Naive thymus-derived CD4-positive, alpha-beta T cell (primary cell): ENCODE results near the gene LPCAT1. TPM values are rescaled to one million over a fixed set of nuclear protein-coding genes. Genes with fewer than 3 reads are reported as not detected.
"Not testable (repeated sequence)": the region's sequence is repeated elsewhere in the genome, so short reads cannot be mapped to it uniquely, and the experiment has no call there.

ENCODE experiments used
- ATAC-seq: fragments of 150-1000 bp; cut with Tn5 transposase; 2 replicates; pipeline ENCODE4 v1.10.0; 2021; ENCODE audit warnings: mild to moderate bottlenecking, moderate library complexity
- CTCF ChIA-PET: fragments of 350-600 bp; sonication (Branson Sonifier 250); formaldehyde crosslinking; loops from one replicate; lab custom pipeline; 2021; ENCODE audit warnings: antibody characterized with exemption; lab: Charles Lee
- POLR2A ChIA-PET: fragments of 350-600 bp; sonication (Branson Sonifier 250); formaldehyde crosslinking; loops from one replicate; lab custom pipeline; 2021; ENCODE audit warnings: antibody characterized with exemption, inconsistent platforms; lab: Charles Lee
- DNase-seq, 9 donors: peaks; one replicate each; pipeline versions ENCODE4 v3.0.0 to v3.0.0-alpha.2; 2020 to 2022; ENCODE audit warnings: mixed read lengths in 1 of 9
- H3K27ac ChIP-seq: one replicate; pipeline ENCODE4 v1.7.0; 2013; ENCODE audit warnings: mild to moderate bottlenecking, low read depth, low read length, moderate library complexity
- H3K27me3 ChIP-seq, 2 donors: one replicate each; pipeline ENCODE4 v1.7.0; 2013; ENCODE audit warnings: low read length in 2 of 2, mild to moderate bottlenecking in 2 of 2, moderate library complexity in 2 of 2; ENCODE audit not compliant: control insufficient read depth in 2 of 2, insufficient read depth in 2 of 2
- H3K36me3 ChIP-seq, 3 experiments: 1 replicate in 2 of 3; 2 replicates in 1 of 3; pipeline ENCODE4 v1.7.0; 2013; ENCODE audit warnings: low read length in 3 of 3, mild to moderate bottlenecking in 3 of 3, moderate library complexity in 1 of 3; ENCODE audit not compliant: insufficient read depth in 3 of 3, control insufficient read depth in 2 of 3
- H3K4me1 ChIP-seq, 2 donors: one replicate each; pipeline ENCODE4 v1.7.0; 2013; ENCODE audit warnings: low read length in 2 of 2, mild to moderate bottlenecking in 2 of 2, moderate library complexity in 1 of 2; ENCODE audit not compliant: control insufficient read depth in 2 of 2, insufficient read depth in 2 of 2
- H3K4me3 ChIP-seq: 2 replicates; pipeline ENCODE4 v1.7.0; 2013; ENCODE audit warnings: mild to moderate bottlenecking, low read length
- H3K9me3 ChIP-seq, 3 experiments: 1 replicate in 2 of 3; 2 replicates in 1 of 3; pipeline ENCODE4 v1.7.0; 2013; ENCODE audit warnings: low read length in 3 of 3; ENCODE audit not compliant: control insufficient read depth in 2 of 3
- H3K27ac Mint-ChIP-seq, 9 donors: one replicate each; pipeline ENCODE4 v1.8.0; 2020 to 2022; ENCODE audit warnings: mixed read lengths in 9 of 9, mild to moderate bottlenecking in 8 of 9, moderate library complexity in 5 of 9, inconsistent platforms in 2 of 9
- H3K27me3 Mint-ChIP-seq, 5 donors: one replicate each; pipeline ENCODE4 v1.8.0; 2021 to 2022; ENCODE audit warnings: mixed read lengths in 5 of 5, mild to moderate bottlenecking in 1 of 5
- H3K36me3 Mint-ChIP-seq, 5 donors: one replicate each; pipeline ENCODE4 v1.8.0; 2020 to 2022; ENCODE audit warnings: mixed read lengths in 5 of 5, mild to moderate bottlenecking in 3 of 5, inconsistent platforms in 1 of 5
- H3K4me1 Mint-ChIP-seq, 7 donors: one replicate each; pipeline ENCODE4 v1.8.0; 2020 to 2022; ENCODE audit warnings: mixed read lengths in 7 of 7, mild to moderate bottlenecking in 3 of 7, inconsistent platforms in 1 of 7
- H3K4me3 Mint-ChIP-seq, 10 donors: one replicate each; pipeline ENCODE4 v1.8.0; 2020 to 2022; ENCODE audit warnings: mild to moderate bottlenecking in 10 of 10, mixed read lengths in 10 of 10, moderate library complexity in 6 of 10, inconsistent platforms in 2 of 10
- H3K9me3 Mint-ChIP-seq, 11 donors: one replicate each; pipeline ENCODE4 v1.8.0; 2020 to 2022; ENCODE audit warnings: mixed read lengths in 11 of 11, mild to moderate bottlenecking in 4 of 11, inconsistent platforms in 1 of 11, moderate library complexity in 1 of 11
- intact Hi-C, 2 donors: fragments of 100-400 bp; cut with micrococcal nuclease; formaldehyde crosslinking; loops; one replicate each; pipeline ENCODE4 v1.15.1; 2023
- polyA plus RNA-seq, 2 donors: library from polyadenylated mRNA; unstranded; fragments of 300-500 nt; fragmentation: Illumina TruSeq; gene quantifications; one replicate each; pipeline ENCODE4 v1.2.3, GENCODE V29; 2021
- total RNA-seq, 6 experiments: library from RNA in 5 of 6; stranded (reverse) in 5 of 6; gene quantifications; 1 replicate in 5 of 6; 2 replicates in 1 of 6; pipeline ENCODE4 v1.2.3 and lab custom pipeline; 2021 to 2026

The LPCAT1 gene
- total and polyA plus RNA-seq, 7 experiments from 2014 or later = 9.9 to 89.4 (median 40.9) TPM

DNA sequence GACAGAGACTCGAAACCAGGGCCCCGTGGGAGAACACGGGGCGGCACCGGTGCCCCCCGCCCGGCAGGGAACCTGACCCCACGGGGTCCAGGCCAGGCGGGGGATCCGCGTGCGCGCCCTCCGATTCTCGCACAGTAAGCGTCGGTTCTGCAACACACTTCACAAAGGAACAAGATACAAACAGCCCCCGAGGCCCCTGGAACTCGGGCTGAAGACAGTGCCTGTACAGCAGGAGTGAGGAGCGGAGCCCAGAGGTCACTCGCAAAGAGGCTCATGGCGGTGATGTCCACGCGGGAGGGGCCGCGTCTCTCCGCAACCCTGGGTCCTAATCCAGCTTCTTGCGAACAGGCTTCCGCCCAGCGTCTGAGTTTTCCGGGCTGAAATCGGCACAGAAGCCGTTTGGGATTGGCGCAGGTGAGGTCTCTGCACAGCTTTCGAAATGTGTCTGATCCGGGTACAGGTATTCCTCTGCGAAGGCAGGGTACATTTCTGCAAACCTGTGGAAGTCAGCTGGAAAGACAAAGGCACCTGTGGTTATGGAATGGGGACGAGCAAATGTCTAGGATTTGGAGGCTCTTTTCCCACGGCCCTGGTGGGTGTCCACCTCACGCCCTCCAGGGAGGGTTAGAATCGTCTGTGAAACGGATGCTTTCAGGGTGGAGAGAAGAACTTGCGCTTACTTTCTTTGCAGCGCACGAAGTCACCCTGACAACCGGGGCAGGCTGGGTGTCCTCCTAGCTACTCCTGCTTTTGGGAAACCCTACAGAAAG, 60.2 kb downstream of the LPCAT1 start:
- CTCF ChIA-PET = no interaction called here

DNA sequence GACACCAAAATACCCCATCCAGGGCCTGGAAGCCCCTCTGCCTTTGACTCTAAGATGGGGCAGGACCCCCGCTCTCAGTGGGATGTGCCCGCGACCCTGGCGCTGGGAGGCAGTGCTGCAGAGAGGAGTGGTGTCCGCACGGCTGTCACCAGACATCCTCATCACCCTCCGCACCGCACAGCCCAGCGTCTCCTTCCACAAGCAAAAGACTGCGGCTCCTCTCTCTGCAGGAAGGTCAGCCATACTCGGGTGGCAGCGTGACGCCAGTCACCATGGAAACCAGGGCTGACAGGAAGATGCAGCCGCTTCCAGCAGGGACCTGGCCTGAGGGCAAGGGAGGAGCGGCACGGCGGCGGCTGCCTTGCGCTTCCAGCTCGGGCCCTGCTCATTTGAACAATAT, 61.4 kb downstream of the LPCAT1 start:
- Mint-ChIP-seq H3K27me3 (no peaks in the 10 kb centered on the region), H3K9me3 (peaks cover 0 to 20% (median 0%) of the 10 kb centered on the region in 11 donors), H3K36me3 (peaks cover 0 to 45% (median 6%) of the 10 kb centered on the region in 5 donors), H3K27ac (no peak overlapping the region), H3K4me3 (no peak overlapping the region), H3K4me1 (peaks cover 0 to 3% (median 0%) of the 10 kb centered on the region in 7 donors)
- intact Hi-C loops = no loop called here
- Histone ChIP-seq H3K27ac (no peak overlapping the region), H3K4me1 (no peaks in the 10 kb centered on the region), H3K9me3 (no peaks in the 10 kb centered on the region), H3K36me3 (peaks cover 0 to 46% (median 2%) of the 10 kb centered on the region in 3 experiments), H3K4me3 (no peak overlapping the region), H3K27me3 (no peaks in the 10 kb centered on the region)
- POLR2A ChIA-PET = no interaction called here
- CTCF ChIA-PET = no interaction called here
- no peak for DNase-seq
- ATAC-seq = no peak

More for the DNA sequence above, 60.2 kb downstream of the LPCAT1 start:
- Histone ChIP-seq H3K27me3 (no peaks in the 10 kb centered on the region), H3K36me3 (peaks cover 0 to 46% (median 2%) of the 10 kb centered on the region in 3 experiments), H3K9me3 (no peaks in the 10 kb centered on the region), H3K27ac (no peak overlapping the region), H3K4me3 (no peak overlapping the region), H3K4me1 (no peaks in the 10 kb centered on the region)
- Mint-ChIP-seq H3K36me3 (peaks cover 0 to 47% (median 6%) of the 10 kb centered on the region in 5 donors), H3K27me3 (no peaks in the 10 kb centered on the region), H3K4me1 (peaks cover 0 to 1% (median 0%) of the 10 kb centered on the region in 7 donors), H3K9me3 (peaks cover 0 to 13% (median 0%) of the 10 kb centered on the region in 11 donors), H3K27ac (peak overlapping the region in 1 of 9 donors; percentile 25), H3K4me3 (no peak overlapping the region)
- intact Hi-C loops = no loop called here
- POLR2A ChIA-PET = no interaction called here
- peak in 1 of 9 donors; percentile 2 for DNase-seq
- no peak for ATAC-seq

DNA sequence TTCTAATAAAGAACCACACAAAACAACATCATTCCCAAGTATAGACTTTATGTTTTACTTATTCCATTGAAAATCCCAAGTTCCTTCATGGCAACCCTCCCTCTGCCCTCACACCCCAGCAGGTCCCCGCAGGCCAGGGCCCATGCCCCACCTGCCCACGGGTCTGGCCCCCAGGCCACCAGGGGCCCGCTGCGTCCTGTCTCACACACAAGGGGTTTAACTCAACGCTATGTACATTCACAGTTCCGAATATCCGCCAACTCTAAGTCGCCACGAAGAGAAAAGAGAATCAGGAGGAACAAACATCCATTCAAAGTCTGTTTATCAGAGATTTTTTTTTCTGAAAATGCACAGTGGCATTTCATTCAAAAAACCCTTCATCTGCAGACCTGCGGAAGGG, 62.4 kb downstream of the LPCAT1 start:
- intact Hi-C loops = no loop called here
- H3K27ac Mint-ChIP-seq = no peak overlapping the region
- peaks cover 0 to 3% (median 0%) of the 10 kb centered on the region in 7 donors for H3K4me1 Mint-ChIP-seq
- no peaks in the 10 kb centered on the region for H3K27me3 Mint-ChIP-seq
- peaks cover 3 to 51% (median 6%) of the 10 kb centered on the region in 5 donors for H3K36me3 Mint-ChIP-seq
- DNase-seq (no peak), ATAC-seq (no peak)
- H3K4me3 Mint-ChIP-seq = no peak overlapping the region
- Histone ChIP-seq H3K4me3 (no peak overlapping the region), H3K36me3 (peaks cover 0 to 41% (median 2%) of the 10 kb centered on the region in 3 experiments), H3K27ac (no peak overlapping the region), H3K27me3 (no peaks in the 10 kb centered on the region), H3K4me1 (no peaks in the 10 kb centered on the region), H3K9me3 (peaks cover 0 to 5% (median 0%) of the 10 kb centered on the region in 3 experiments)
- ChIA-PET CTCF (no interaction called here), POLR2A (no interaction called here)
- peaks cover 0 to 29% (median 5%) of the 10 kb centered on the region in 11 donors for H3K9me3 Mint-ChIP-seq

DNA sequence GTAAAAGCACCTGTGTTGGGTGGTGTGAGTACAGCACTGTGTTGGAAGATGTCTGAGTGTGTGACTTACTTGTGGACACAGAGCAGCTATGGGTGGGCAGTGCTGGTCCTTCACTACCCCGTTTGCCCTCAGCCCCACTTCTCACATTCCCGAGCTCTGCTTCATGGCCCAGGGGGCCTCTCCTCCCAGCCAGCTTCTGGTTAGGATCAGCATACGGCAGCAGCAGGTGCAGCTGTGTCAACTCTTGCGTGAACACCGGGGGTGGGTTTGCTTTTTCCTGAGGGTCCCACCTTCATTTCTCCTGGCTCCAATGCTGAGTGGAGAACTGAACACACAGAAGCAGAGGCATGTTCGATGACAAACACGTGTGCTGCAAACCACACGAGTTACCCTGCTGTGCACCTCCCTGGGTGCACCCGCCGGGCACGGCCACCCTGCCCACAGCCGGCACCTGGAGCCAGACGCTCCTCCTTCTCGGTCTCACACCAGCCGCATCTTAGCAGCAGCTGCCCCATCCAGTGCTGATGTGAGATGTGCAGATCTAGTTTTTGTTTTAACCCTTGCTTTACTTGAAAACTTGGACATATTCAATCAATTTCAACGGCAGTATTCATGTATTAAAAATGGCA, 63.6 kb downstream of the LPCAT1 start:
- no peaks in the 10 kb centered on the region for H3K4me1 ChIP-seq
- peaks cover 0 to 30% (median 2%) of the 10 kb centered on the region in 3 experiments for H3K36me3 ChIP-seq
- CTCF ChIA-PET = no interaction called here
- ATAC-seq (no peak), DNase-seq (no peak)
- no peak overlapping the region for H3K4me3 ChIP-seq
- intact Hi-C loops = no loop called here
- Mint-ChIP-seq H3K36me3 (peaks cover 3 to 41% (median 6%) of the 10 kb centered on the region in 5 donors), H3K27ac (peak overlapping the region in 1 of 9 donors; percentile 43), H3K4me3 (no peak overlapping the region), H3K27me3 (peaks cover 0 to 2% (median 0%) of the 10 kb centered on the region in 5 donors), H3K9me3 (peaks cover 0 to 27% (median 6%) of the 10 kb centered on the region in 11 donors), H3K4me1 (peaks cover 0 to 3% (median 0%) of the 10 kb centered on the region in 7 donors)
- POLR2A ChIA-PET = no interaction called here
- H3K27me3 ChIP-seq = no peaks in the 10 kb centered on the region
- H3K27ac ChIP-seq = no peak overlapping the region
- peaks cover 0 to 13% (median 0%) of the 10 kb centered on the region in 3 experiments for H3K9me3 ChIP-seq

DNA sequence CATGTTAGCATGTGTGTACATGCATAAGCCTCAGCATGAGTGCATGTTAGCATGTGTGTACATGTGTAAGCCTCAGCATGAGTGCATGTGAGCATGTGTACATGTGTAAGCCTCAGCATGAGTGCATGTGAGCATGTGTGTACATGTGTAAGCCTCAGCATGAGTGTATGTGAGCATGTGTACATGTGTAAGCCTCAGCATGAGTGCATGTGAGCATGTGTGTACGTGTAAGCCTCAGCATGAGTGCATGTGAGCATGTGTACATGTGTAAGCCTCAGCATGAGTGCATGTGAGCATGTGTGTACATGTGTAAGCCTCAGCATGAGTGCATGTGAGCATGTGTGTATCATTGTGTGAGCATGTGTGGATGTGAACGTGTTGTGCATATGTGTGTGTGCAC, 64.3 kb downstream of the LPCAT1 start:
- CTCF ChIA-PET, H3K27me3 Mint-ChIP-seq, POLR2A ChIA-PET, H3K27me3 ChIP-seq, H3K4me3 Mint-ChIP-seq, H3K4me1 ChIP-seq, H3K27ac ChIP-seq, ATAC-seq, intact Hi-C loops, H3K4me3 ChIP-seq, DNase-seq, H3K4me1 Mint-ChIP-seq: not testable (repeated sequence)
- Histone ChIP-seq H3K9me3 (peaks cover 0 to 15% (median 0%) of the 10 kb centered on the region in 3 experiments), H3K36me3 (peaks cover 0 to 30% (median 2%) of the 10 kb centered on the region in 3 experiments)
- Mint-ChIP-seq H3K36me3 (peaks cover 1 to 34% (median 7%) of the 10 kb centered on the region in 5 donors), H3K27ac (peak overlapping the region in 1 of 9 donors; percentile 43), H3K9me3 (peaks cover 0 to 25% (median 9%) of the 10 kb centered on the region in 11 donors)

DNA sequence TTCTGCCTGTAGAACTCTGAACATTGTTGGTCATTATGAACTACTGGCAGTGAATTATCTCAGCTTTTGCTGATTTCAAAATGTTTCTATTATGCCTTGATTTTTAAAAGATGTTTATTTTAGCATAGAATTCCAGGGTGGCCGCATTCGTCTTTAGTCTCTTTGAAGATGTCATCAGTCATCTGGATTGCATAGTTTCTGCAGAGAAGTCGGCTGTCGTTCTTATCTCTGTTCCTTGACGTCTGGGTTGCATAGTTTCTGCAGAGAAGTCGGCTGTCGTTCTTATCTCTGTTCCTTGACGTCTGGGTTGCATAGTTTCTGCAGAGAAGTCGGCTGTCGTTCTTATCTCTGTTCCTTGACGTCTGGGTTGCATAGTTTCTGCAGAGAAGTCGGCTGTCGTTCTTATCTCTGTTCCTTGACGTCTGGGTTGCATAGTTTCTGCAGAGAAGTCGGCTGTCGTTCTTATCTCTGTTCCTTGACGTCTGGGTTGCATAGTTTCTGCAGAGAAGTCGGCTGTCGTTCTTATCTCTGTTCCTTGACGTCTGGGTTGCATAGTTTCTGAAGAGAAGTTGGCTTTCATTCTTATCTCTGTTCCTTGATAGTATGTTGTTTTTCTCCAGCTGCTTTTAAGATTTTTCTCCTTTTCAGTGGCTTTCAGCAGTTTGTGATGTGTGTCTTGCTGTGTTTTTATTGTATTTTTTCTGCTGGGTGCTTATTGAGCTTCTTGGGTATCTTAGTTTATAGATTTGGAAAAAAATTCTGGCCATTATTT, 67.5 kb downstream of the LPCAT1 start:
- H3K4me3 Mint-ChIP-seq, DNase-seq, H3K27ac Mint-ChIP-seq, H3K4me1 Mint-ChIP-seq, POLR2A ChIA-PET, ATAC-seq, H3K4me1 ChIP-seq, H3K27ac ChIP-seq, H3K36me3 ChIP-seq, intact Hi-C loops, H3K4me3 ChIP-seq, H3K27me3 ChIP-seq: not testable (repeated sequence)
- Mint-ChIP-seq H3K36me3 (peaks cover 7 to 28% (median 16%) of the 10 kb centered on the region in 5 donors), H3K27me3 (peaks cover 17 to 25% (median 21%) of the 10 kb centered on the region in 5 donors), H3K9me3 (peaks cover 4 to 40% (median 23%) of the 10 kb centered on the region in 11 donors)
- CTCF ChIA-PET = interaction anchor here (0.6 kb wide), 1 partner anchor 104 kb away, joined by 3 read pairs; no protein-coding TSS in a partner anchor
- peaks cover 0 to 26% (median 0%) of the 10 kb centered on the region in 3 experiments for H3K9me3 ChIP-seq
